ENCODE data around the gene PPFIBP2.

DNA sequence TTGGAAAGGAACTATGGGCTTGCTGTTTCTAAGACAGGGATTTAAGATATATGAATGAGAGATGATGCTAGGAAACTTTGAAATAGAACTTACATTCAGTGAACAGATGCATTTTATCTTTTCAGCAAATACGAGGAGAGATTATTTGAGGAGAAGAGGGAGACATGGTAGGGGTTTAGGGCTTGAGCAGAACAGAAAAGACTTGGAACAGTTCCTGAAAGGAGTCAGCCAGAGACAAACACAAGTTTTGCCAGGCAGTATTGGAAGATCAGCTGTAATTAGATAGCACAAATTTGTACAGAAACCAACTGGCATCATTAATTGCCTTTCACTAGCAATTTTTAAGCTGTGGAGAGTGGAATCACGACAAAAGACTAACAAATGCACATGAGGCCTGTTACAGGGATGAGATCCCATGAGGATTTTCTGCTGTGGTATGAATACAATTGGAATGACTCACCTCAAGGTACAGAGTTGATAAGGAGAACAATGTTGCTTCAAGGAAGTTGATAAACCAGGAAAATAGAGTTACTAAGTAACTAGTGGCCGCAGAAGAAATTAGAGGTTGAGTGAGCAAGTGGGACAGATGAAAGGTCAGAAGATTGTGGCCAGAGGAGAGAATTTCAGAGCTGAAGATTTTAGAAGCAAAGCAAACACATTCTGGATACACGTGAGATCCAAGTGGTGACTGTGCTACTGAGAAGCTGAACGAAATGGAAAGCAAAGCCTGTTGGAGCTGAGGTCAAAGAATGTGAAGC is 91.6 kb downstream of the PPFIBP2 start:
- TF ChIP-seq, protein P1, sequence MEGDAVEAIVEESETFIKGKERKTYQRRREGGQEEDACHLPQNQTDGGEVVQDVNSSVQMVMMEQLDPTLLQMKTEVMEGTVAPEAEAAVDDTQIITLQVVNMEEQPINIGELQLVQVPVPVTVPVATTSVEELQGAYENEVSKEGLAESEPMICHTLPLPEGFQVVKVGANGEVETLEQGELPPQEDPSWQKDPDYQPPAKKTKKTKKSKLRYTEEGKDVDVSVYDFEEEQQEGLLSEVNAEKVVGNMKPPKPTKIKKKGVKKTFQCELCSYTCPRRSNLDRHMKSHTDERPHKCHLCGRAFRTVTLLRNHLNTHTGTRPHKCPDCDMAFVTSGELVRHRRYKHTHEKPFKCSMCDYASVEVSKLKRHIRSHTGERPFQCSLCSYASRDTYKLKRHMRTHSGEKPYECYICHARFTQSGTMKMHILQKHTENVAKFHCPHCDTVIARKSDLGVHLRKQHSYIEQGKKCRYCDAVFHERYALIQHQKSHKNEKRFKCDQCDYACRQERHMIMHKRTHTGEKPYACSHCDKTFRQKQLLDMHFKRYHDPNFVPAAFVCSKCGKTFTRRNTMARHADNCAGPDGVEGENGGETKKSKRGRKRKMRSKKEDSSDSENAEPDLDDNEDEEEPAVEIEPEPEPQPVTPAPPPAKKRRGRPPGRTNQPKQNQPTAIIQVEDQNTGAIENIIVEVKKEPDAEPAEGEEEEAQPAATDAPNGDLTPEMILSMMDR (IDR thresholded peaks at IDR 0.05), result no peak
- TF ChIP-seq POLR2AphosphoS5 (IDR thresholded peaks at IDR 0.05), result no peak
